WERI-Rb-1 (cell line): Measurements from ENCODE around the gene ARHGAP20.

Experiments
- DNase-seq: peaks from one replicate; pipeline ENCODE4 v3.0.0-alpha.2; 2020
- H3K27ac ChIP-seq: fragments of 250-450 bp; sonication (Bioruptor Pico); 2 replicates; pipeline ENCODE4 v1.5.1; 2020; ENCODE audit warnings: mild to moderate bottlenecking, moderate library complexity
- H3K27me3 ChIP-seq: fragments of 250-450 bp; sonication (Bioruptor Pico); 2 replicates; pipeline ENCODE4 v1.5.1; 2021; ENCODE audit warnings: mild to moderate bottlenecking, low read depth, moderate library complexity; ENCODE audit not compliant: insufficient read depth, severe bottlenecking
- H3K36me3 ChIP-seq: fragments of 250-450 bp; sonication (Bioruptor Pico); 2 replicates; pipeline ENCODE4 v1.5.1; 2020; ENCODE audit warnings: mild to moderate bottlenecking, moderate library complexity
- H3K4me3 ChIP-seq: 2 replicates; pipeline ENCODE4 v1.5.1; 2011; ENCODE audit warnings: low read depth, mild to moderate bottlenecking, control low read depth, low read length
- H3K9me3 ChIP-seq: fragments of 250-450 bp; sonication (Bioruptor Pico); 2 replicates; pipeline ENCODE4 v1.5.1; 2021; ENCODE audit warnings: mild to moderate bottlenecking, moderate library complexity; ENCODE audit not compliant: severe bottlenecking
- TF ChIP-seq, protein P1 (sequence below): IDR thresholded peaks from 2 replicates; pipeline ENCODE4 v1.5.1; 2011; ENCODE audit warnings: low read depth, mild to moderate bottlenecking, control low read depth, inconsistent platforms, low read length

ARHGAP20 gene

DNA sequence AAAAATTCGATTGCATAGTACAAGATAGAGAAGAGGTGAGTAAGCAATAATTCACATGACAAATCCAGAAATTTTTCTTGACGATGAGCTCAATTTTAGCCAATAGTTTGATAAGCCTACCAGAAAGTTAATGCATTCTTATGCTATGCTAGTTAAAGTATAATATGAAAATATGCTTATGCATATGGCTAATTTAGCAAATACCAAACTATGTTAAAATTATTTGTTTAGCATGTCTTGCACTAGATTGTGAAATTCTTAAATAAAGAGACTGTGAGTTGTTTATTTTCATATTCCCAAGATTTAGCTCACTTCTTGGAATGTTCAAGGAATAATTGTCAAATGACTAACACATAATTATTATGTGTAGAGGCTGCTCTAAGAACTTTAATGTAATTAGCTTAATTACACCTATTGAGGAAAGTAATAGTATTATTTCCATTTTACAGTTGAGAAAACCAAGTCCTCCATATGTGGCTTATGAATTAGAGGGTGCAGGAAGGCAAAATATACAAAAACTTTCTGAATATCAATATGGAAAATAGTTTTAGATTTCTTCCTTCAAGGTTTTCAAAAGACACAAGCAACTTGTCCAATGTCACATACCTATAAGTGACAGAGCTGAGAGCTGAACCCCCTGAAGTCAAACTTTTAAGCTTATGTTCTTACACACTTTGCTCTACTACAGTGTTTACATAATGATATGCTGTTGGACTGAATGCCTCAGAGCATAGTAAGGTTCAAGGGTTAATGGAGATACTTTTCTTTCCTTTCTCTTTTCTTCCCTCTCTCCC lies 45.9 kb upstream of the ARHGAP20 start:
- Histone ChIP-seq H3K27ac (no peak overlapping the region), H3K36me3 (no peaks in the 10 kb centered on the region), H3K4me3 (no peak overlapping the region), H3K27me3 (no peaks in the 10 kb centered on the region), H3K9me3 (no peaks in the 10 kb centered on the region)
- TF ChIP-seq, protein P1, sequence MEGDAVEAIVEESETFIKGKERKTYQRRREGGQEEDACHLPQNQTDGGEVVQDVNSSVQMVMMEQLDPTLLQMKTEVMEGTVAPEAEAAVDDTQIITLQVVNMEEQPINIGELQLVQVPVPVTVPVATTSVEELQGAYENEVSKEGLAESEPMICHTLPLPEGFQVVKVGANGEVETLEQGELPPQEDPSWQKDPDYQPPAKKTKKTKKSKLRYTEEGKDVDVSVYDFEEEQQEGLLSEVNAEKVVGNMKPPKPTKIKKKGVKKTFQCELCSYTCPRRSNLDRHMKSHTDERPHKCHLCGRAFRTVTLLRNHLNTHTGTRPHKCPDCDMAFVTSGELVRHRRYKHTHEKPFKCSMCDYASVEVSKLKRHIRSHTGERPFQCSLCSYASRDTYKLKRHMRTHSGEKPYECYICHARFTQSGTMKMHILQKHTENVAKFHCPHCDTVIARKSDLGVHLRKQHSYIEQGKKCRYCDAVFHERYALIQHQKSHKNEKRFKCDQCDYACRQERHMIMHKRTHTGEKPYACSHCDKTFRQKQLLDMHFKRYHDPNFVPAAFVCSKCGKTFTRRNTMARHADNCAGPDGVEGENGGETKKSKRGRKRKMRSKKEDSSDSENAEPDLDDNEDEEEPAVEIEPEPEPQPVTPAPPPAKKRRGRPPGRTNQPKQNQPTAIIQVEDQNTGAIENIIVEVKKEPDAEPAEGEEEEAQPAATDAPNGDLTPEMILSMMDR, result no peak
- DNase-seq, result no peak

- H3K27ac ChIP-seq, result no peak overlapping the region
- no peaks in the 10 kb centered on the region for H3K27me3 ChIP-seq
Measured at GRCh38 chr11:110757066-110757465, 44.8 kb upstream of the ARHGAP20 start.

DNA sequence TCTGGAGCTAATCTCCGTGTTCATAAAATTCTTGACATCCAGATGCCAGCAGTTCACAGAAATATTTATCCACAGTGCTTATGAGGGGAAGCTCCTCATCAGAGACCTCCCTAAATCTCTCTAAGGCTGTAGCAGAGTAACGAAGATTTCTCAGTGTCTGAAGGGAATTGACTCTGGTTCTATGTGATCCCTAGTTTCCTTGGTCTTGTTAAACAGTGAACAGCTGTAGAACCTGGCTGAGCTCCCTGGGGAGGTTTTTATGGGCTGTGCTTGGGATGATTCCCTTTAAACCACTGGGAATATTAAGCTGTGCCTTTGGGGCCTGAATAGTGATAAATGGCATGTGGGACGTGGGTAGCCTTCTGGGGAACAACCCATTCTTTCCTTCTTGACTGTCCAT lies 43.7 kb upstream of the ARHGAP20 start:
- TF ChIP-seq, protein P1, result no peak
- Histone ChIP-seq H3K27me3 (no peaks in the 10 kb centered on the region), H3K4me3 (no peak overlapping the region), H3K36me3 (no peaks in the 10 kb centered on the region), H3K27ac (no peak overlapping the region), H3K9me3 (no peaks in the 10 kb centered on the region)
- DNase-seq, result no peak

More at GRCh38 chr11:110757066-110757465, 44.8 kb upstream of the ARHGAP20 start:
- no peaks in the 10 kb centered on the region for H3K36me3 ChIP-seq
- no peak overlapping the region for H3K4me3 ChIP-seq
- no peak for DNase-seq
- H3K9me3 ChIP-seq, result no peaks in the 10 kb centered on the region
- TF ChIP-seq, protein P1, result no peak

DNA sequence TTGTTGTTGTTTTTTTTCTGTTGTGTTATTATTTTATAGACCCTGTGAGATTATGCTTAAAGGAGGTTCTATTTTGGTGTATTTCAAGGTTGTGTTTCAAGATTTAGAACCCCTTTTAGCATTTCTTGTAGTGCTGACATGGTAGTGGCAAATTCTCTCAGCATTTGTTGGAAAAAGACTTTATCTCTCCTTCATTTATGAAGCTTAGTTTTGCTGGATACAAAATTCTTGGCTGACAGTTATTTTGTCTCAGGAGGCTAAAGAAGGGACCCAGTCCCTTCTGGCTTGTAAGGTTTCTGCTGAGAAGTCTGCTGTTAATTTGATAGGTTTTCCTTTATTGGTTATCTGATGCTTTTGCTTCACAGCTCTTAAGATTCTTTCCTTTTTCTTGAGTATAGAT lies 40.7 kb upstream of the ARHGAP20 start:
- no peaks in the 10 kb centered on the region for H3K27me3 ChIP-seq
- H3K36me3 ChIP-seq, result no peaks in the 10 kb centered on the region
- no peak overlapping the region for H3K27ac ChIP-seq
- DNase-seq, result no peak
- H3K9me3 ChIP-seq, result no peaks in the 10 kb centered on the region
- H3K4me3 ChIP-seq, result no peak overlapping the region
- TF ChIP-seq, protein P1, result no peak

GRCh38 chr11:110750100-110750499 lies 37.9 kb upstream of the ARHGAP20 start:
- no peaks in the 10 kb centered on the region for H3K27me3 ChIP-seq
- no peaks in the 10 kb centered on the region for H3K9me3 ChIP-seq
- H3K27ac ChIP-seq, result no peak overlapping the region
- DNase-seq, result no peak
- H3K4me3 ChIP-seq, result no peak overlapping the region
- H3K36me3 ChIP-seq, result no peaks in the 10 kb centered on the region
- TF ChIP-seq, protein P1, result no peak

GRCh38 chr11:110747531-110747930 lies 35.3 kb upstream of the ARHGAP20 start:
- Histone ChIP-seq H3K27me3 (no peaks in the 10 kb centered on the region), H3K27ac (no peak overlapping the region), H3K36me3 (no peaks in the 10 kb centered on the region), H3K9me3 (no peaks in the 10 kb centered on the region), H3K4me3 (no peak overlapping the region)
- DNase-seq, result no peak
- TF ChIP-seq, protein P1, result no peak
